Limb (tissue), 2 donors: Measurements from ENCODE around the gene IGF1R.

ENCODE experiments used
- DNase-seq, 2 donors: peaks; one replicate each; pipeline ENCODE4 v3.0.0-alpha.2; 2016; ENCODE audit errors: extremely low spot score in 2 of 2

The IGF1R gene

GRCh38 chr15:98823616-98824015, 175.3 kb downstream of the IGF1R start:
- DNase-seq: no peak

DNA sequence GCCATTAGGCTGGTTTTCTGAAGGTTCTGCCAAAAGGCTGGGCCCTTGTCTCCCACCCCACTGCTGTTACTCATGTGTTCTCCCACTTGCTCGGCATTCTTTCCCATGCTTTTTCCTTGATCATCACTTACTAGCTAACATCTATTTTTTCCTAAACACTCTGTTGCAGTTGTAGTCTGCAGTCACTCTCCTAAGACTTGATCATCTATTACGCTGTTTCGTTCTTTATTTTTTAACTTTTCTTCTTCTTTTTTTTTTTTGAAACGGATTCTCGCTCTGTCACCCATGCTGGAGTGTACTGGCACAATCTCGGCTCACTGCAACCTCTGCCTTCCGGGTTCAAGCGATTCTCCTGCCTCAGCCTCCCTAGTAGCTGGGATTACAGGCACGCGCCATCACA, 176.3 kb downstream of the IGF1R start:
- DNase-seq: no peak

- no peak for DNase-seq
Measured at GRCh38 chr15:98826658-98827057, 178.3 kb downstream of the IGF1R start.

- DNase-seq: no peak
Measured at GRCh38 chr15:98827217-98827616, 178.9 kb downstream of the IGF1R start.

DNA sequence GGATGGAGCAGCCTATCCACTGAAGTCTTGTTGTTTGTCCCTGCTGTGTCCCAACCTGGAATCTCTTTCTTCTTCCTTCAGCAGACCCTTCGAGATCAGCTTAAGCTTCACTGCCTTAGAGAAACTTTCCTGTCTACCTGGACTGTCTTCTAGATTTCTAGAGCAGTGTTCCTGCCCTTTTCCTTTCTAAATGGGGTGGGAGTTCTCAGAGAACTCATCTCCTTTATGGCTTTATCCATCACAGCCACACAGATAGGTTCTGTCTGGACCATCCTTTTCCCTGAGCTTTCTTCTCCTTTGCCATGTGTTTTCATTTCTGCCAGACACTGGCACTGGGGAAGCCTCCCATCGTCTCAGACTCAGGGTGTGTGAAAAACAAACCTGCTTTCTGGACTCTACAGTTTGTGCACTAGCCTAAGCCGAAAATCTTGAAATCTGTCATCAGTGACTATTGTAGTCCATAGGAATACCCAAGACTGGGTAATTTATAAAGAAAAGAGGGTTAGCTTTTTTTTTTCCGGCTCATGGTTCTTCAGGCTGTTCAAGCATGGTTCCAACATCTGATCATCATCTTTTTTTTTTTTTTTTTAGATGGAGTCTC, 181.8 kb downstream of the IGF1R start:
- no peak for DNase-seq

- no peak for DNase-seq
Measured at GRCh38 chr15:98834976-98835375, 186.6 kb downstream of the IGF1R start.

DNA sequence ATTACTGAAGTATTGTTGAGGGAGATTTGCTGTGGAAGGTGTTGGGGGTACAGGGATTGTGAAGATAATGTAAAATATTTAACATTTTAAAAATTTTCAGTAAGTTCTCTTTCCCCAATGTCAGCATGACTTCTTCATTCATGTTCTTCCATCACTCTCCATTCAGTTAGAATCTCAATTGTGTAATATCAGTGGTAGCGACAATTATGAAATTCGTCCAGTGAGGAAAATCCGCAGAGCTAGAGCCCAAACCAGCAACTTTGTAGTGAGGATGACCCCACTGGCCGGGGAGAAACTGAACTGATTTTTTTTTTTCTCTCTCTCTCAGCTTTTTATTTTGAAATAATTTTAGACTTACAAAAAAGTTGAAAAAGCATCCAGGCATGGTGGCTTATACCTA, 187.5 kb downstream of the IGF1R start:
- DNase-seq: no peak

GRCh38 chr15:98838387-98839259, 190.3 kb downstream of the IGF1R start:
- DNase-seq: no peak

DNA sequence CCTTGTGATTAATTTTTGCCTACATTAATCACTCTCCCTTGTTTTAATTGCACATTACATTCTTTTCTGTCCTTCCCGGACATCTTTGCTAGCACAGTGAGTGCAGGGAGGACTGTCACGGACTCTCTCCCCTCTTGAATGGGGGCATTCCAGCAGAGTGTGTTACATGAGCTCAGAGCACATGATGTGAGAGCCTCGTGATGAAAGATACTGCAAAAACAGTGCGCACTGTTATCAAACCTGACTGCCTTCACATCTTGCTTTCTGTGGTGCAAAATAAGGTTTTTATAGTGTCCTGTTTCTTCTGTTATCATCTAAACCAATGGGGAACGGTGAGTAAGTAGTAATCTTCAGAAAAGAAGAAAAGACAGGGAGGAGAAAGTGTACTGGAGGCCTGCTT, 191.7 kb downstream of the IGF1R start:
- no peak for DNase-seq

- no peak for DNase-seq
Measured at GRCh38 chr15:98841419-98841970, 193.2 kb downstream of the IGF1R start.

DNA sequence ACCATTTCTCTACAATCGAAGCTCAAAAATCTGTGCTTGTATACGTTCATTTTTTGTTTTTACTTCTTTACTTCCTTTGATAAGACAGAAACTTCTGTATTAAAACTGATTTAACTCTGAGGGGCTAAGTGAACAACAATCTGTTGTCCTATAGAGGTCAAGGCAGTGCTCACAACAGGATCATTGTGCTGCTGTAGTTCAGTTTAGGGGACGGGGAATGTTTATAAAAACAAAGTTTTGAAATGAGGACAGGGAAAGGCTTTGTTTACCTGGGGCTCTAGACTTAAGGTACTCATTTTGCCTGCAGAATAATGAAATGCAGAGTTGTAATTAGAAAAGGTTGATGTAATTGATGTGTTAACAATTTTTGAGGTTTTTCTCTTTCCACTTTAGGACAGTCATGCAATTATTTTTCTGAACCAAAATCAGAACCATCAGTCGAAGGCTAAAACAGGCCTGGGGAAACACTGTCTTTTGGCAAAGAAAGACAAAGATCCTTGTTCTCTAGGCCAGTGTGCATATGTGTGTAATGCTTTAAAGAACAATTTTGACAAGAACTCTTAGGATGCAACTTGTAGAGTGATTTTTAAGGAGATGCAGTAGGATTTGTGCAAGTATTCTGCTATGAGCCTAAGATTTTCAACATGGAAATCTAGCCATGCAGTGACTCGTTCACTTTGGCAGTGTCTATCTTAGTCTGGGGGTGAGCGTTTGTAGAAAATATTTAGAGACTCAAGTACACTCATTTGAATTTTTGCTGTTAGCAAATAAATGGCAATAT, 194.0 kb downstream of the IGF1R start:
- DNase-seq: no peak

DNA sequence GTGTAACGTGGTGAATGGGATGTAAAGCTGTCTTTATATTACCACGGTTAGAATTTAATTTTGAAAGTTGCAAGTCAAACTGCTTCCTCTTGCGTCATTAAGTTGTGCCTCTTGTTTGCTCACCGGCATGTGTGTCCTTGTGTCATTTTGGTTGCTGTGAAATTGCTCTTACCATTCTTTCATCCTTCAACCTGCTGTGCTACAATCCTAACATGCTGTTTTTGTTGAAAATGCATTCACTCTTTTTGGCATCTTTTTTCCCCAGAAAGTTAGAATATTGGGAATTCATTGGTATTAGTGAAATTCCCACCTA, 194.6 kb downstream of the IGF1R start:
- no peak for DNase-seq

DNA sequence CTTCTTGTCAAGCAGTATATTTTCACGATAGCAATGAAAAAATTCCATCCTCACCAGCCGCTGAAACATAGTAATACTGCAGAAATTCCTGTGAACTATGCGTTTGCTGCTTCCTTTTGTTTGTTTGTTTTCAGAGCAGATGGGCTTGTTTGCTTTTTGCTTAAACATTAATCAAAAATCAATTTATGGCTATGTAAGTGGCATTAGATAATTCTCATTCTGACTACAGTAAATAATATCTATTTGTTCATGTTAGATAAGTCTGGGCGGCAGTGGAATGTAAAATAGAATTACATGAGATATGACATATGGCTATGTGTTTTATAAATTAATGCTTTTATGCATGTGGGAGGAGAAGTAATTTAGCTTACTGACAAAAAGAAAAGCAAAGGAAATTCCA, 195.5 kb downstream of the IGF1R start:
- no peak for DNase-seq

DNA sequence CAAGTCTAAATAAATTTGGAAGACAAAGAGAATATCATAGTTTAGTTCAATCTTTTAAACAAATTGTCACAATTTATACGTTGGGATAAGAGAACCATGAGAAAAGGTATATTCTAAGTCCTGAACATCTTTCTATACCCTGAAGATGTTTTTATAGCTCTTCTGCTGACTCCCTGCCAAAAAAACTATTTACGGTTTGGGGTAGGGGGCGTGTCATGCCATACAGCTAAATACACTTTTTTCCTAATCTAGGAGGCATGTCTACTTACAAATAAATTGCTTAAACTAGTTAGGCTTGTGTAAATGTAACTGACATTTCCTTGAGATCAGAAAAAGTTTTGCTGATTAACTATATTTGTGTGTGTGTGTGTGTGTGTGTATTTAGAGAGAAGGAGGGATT, 195.9 kb downstream of the IGF1R start:
- no peak for DNase-seq

DNA sequence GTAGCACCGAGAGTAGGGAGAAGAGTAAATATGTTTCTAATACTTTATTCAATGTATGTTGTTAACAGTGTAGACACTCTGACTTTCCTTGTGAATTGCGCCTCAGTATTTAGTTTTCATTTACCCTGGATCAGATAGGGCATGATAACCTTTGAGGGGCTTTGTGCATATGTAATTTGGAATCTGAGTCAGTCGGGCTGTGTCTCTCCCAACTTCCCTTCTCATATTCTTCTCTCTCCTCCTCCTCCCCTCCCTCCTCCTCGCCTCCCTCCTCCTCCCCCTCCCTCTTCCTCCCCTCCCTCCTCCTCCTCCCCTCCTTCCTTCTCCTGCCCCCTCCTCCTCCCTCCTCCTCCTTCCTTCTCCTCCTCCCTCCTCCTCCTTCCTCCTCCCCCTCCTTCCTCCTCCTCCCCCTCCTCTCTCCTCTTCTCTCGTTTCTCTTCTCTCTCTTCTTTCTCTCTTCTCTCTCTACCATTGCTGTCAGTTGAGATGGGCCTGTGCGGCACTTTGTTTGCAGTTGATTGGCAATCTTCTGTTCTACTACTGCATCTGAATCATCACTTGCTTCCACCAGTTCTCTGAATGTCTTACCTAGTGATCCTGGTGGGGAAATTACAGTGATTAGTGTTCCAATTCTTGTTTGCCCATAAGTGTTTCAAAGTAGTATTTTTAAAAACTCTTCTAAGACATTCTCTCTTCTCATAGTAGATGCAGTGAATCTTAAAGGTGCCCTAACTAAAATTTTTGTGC, 197.0 kb downstream of the IGF1R start:
- no peak for DNase-seq

- DNase-seq: peak; percentile 61 to 80
Measured at GRCh38 chr15:98850961-98851572, 202.7 kb downstream of the IGF1R start.

DNA sequence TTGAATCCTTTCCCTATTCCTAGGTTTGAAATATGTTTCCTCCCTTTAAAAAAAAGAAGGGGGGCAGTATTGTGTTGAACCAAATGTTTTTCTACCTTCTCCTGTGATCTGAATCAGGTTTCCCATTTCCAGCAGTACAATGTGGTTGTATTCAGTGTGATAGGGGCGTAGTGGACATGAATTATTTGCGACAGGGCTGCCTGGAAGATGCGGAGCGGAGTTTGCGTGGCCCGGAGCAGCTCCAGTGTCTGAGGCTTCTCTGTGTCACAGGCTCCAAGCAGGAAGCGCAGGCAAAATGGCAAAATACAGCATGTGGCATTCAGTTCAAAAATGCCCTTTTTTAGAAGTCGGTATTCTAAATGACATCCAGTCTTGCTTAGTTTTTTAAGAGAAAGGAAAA, 204.8 kb downstream of the IGF1R start:
- peak; percentile 89 to 94 for DNase-seq

- DNase-seq: no peak
Measured at GRCh38 chr15:98853617-98854420, 205.5 kb downstream of the IGF1R start.

DNA sequence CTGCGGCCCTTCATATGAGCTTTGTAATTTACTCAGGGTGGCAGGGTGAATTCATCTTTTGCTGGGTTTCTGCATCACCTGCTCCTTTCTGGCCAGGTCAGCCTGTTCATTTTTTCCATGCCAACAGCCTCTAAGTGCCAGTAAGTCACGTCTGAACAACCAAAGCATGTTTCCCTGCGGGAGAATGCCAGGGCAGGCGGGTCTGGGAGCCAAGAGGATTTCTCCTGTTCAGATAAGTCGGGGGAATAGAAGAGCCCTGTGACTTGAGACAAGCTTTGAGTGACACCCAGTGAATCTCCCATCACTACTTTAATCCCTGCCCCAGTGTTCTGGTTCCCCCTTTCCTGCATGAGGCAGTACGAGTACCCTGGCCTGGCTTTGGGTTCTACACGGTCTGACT, 206.2 kb downstream of the IGF1R start:
- no peak for DNase-seq
